NOMO-1 (cell line): ENCODE measurements around the gene ZSCAN9.

ENCODE experiments used
- DNase-seq, 2 experiments: peaks; one replicate each; lab custom pipeline; 2025; ENCODE audit not compliant: unreplicated experiment in 2 of 2; lab: John Stamatoyannopoulos, UW

Gene ZSCAN9

DNA sequence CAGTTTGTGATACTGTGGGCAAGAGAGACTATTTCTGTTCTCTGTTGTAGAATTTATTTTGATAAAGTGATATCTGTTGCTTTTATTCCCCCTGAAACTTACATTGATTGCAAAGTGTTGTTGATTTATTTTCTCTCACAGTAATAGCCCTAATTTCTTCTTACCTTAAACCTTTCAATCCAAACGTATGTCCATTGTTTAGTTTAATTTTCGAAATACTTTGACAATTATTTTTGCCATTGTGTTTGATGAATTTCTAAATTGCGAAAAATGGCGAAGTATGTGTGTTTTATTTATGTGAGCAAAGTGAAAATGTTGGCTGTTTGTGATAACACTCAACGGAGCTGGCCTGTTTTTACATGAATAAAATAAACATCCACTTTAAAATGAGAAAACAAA, 41.5 kb downstream of the ZSCAN9 start:
- DNase-seq: no peak

- peak; percentile 80 for DNase-seq
Measured at GRCh38 chr6:28266962-28267694, 42.1 kb downstream of the ZSCAN9 start, which contains the start of gene ZSCAN26. ZSCAN26 (plus strand) TSS chr6:28267143; CDS start chr6:28271920, 4,777 bp downstream.

DNA sequence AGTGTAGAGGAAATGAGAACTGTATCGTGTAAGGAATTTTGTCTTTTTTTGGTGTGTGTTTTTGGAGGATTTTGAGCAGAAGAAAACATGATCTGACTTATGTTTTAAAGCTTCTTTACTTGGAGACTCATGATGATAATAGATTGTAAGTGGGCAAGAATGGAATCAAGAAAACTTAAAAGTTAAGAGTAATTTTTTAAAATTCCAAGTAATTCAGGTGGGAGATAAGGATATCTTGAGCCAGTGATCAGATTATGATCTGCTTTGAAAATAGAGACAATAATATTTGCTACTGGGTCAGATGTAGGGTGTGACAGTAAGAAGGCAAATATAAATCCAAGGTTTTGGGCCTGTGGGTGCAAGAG, 42.6 kb downstream of the ZSCAN9 start:
- DNase-seq: no peak

GRCh38 chr6:28269492-28269891, 44.4 kb downstream of the ZSCAN9 start:
- DNase-seq: peak in 1 of 2 experiments; percentile 18

- DNase-seq: no peak
Measured at GRCh38 chr6:28274888-28275287, 49.8 kb downstream of the ZSCAN9 start.

GRCh38 chr6:28277746-28278145, 52.7 kb downstream of the ZSCAN9 start:
- no peak for DNase-seq

DNA sequence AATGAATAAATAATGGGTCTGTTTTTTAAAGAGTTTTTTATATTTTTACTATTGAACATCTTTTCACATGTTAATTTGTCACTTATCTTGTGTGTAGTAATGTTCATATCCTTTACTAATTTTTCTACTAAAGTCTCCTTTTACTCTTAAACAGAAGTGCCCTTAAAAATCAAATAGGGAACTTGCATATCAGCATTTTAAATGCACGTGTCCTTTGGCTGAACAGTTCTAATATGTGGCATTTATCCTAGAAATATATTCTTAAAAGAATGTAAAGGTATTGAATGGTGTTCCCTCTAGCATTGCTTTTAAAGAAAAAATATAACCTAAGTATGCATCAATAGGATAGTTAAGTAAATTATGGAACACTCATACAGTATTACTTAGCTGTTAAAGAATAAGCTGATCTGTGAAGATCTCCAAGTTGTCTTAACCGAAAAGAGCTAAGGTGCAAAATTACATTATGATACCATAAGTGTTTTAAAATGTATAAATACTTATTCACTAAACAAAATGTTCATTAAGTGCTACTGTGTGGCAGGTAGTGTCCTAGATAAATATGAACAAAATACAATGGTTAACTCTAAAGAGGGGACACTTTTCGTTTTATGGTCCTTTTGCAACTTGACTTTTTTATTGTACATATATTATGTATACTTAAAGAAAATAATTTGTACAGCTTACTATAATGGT, 55.7 kb downstream of the ZSCAN9 start:
- DNase-seq: no peak

DNA sequence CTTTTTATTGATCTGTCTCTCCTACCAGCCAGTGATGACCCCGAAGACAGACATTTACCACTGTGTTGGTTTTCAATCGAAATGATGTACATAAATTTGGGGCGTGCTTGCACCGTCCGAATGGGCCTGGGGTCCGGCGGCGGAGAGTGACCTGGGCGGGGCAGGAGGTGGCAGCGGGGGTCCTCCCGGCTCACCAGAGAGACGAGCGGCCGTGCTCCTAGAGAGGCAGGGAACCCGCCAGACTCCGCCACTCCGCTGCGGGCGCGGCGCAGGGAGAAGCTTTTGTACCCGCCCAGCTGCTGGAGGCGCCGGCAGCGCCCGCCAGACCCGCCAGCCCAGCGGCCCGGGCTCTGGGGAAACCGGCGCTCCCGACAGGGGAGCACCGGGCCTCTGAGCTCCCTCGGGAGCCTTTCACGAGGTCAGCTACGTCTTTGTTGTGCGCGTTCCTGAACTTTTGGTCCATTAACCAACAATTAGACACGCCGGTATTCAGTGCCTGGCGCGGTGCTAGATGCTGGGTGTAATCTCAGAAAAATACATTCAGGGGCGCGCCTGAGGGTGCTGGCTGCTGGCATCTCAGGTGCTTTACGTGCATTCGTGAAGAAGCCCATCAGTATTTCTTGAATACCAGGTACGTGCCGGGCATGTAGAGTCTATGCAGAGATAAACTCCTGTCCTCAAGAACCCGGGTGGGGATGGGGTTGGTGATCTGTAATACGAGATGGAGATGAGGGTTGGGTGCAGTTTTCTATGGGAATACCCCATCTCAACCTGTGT, 56.4 kb downstream of the ZSCAN9 start, which contains the start of gene PGBD1:
Gene PGBD1, plus strand, starts transcription at position 285 of the 777 bp plus-strand sequence. CDS start 2,242 bp downstream, outside the sequence.
- peak; percentile 42 to 56 for DNase-seq

- DNase-seq: no peak
Measured at GRCh38 chr6:28282926-28283325, 57.9 kb downstream of the ZSCAN9 start.
